Femur (tissue), 1 donor: ENCODE measurements around the gene BMERB1.
"Not testable (repeated sequence)": the region's sequence is repeated elsewhere in the genome, so short reads cannot be mapped to it uniquely, and the experiment has no call there.

Experiments used
- DNase-seq: peaks from one replicate; pipeline ENCODE4 v3.0.0-alpha.2; 2017

BMERB1 gene

GRCh38 chr16:15529673-15530072, 95.3 kb downstream of the BMERB1 start:
- no peak for DNase-seq

DNA sequence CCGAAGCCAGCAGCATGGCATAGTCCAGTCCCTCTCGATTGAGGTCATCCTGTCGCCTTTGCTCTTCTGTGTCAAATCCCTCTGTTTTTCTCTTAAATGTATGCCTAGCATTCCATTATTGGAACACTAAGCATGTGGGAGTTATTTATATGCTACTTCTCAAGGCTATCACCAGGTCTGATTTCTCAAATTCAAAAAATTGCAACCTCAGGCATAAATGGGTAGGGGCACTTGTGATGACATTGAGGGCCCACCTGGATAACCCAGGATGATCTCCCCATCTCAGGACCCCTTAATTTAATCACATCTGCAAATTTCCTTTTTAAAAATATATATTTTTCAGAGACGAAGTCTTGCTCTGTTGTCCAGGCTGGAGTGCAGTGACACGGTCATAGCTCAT, 95.7 kb downstream of the BMERB1 start:
- DNase-seq = no peak

DNA sequence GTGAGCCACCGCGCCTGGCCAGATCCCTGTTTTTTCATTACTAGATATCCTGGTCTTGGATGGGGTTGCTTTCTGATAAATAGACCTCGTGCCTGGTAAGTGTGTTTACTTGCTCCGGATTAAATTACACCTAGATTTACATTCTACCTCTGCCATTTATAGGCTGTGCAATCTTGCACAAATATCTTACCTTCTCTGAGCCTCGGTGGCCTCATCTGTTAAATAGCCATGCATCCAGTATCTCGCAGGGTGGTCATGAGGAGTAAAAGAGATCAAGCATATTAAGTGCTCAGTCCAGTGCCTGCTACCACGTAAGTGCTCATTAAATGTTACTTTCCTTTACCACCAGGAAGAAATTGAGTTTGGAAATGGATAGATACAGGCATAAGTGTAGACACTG, 98.4 kb downstream of the BMERB1 start:
- DNase-seq = no peak

GRCh38 chr16:15533386-15533785, 99.0 kb downstream of the BMERB1 start:
- no peak for DNase-seq

DNA sequence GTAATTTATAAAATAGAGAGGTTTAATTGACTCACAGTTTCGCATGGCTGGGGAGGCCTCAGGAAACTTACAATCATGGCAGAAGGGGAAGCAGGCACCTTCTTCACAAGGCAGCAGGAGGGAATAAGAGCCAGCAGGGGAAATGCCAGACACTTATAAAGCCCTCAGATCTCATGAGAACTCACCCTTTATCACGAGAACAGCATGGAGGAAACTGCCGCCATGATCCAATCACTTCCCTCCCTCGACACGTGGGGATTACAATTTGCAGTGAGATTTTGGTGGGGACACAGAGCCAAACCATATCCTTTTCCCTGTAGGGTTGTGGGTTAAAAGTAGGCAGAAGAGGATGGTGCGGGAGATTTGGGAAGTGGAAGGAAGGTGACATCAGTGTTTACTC, 101.4 kb downstream of the BMERB1 start:
- DNase-seq = no peak

DNA sequence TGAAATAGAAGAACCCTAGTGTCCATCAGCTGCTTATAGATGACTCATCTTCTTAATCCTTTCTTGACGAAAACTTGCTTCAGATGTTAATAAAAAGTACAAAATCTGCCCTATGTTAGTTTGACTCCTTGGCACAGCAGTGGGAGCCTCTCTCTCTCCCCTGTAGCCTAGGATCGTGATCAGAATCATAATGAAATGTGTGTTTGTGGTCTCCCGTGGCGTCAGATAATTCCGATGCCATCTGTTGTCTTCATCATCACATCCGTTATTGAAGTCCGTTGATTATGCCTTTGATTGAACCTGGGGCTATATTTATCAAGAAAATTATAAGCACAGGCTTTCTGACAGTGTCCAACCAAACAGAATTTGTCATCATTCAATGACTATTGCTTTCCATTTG, 102.5 kb downstream of the BMERB1 start:
- no peak for DNase-seq

GRCh38 chr16:15538507-15538906, 104.1 kb downstream of the BMERB1 start:
- DNase-seq = no peak

GRCh38 chr16:15539197-15539596, 104.8 kb downstream of the BMERB1 start:
- DNase-seq = no peak

GRCh38 chr16:15542261-15542660, 107.9 kb downstream of the BMERB1 start:
- DNase-seq = no peak

DNA sequence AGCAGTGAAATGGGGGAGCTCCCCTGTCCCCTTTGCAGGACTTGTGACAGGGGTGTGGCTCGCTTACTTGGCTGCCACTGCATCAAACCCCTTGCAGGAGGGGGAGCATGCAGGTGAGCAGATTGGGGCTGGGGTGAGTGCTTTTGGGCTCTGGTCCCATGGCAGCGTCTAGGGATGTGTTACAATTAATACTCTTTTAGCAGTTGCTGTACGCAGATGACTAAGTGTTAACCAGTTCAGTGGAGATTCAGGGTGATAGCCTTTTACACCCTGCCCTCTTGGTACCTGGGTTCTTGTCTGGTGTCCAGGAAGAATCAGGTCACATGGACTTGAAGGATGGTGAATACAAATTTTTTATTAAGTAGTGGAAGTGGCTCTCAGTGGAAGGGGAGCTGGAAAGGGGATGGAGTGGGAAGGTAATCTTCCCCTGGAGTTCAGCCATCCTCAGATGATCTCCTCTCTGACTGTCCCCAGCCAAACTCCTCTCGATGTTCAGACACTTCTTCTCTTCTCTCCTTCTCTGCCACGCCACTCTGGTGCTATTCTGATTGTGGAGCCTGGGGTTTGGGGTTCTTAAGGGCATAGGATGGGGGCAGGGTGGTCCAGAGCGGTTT, 108.5 kb downstream of the BMERB1 start:
- no peak for DNase-seq

GRCh38 chr16:15544405-15544804, 110.0 kb downstream of the BMERB1 start:
- no peak for DNase-seq

DNA sequence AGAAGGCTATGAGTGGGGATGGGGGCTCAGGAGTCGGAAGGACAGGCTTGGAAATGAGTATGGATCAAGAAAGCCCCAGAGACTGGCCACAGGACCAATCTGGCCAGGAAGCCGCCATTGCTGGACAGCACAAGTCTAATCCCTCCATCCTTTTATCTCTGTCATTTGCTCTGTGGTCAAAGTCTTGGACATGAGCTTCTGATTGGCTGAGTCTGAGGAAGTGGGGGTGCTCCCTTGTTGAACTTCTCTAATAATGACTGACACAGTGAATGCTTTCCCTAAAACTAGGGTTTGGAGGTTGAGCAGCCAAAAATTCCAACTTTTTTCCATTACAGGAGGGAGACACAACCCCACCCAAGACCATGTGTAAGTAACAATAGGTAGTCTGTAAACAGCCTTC, 111.2 kb downstream of the BMERB1 start:
- DNase-seq = no peak

DNA sequence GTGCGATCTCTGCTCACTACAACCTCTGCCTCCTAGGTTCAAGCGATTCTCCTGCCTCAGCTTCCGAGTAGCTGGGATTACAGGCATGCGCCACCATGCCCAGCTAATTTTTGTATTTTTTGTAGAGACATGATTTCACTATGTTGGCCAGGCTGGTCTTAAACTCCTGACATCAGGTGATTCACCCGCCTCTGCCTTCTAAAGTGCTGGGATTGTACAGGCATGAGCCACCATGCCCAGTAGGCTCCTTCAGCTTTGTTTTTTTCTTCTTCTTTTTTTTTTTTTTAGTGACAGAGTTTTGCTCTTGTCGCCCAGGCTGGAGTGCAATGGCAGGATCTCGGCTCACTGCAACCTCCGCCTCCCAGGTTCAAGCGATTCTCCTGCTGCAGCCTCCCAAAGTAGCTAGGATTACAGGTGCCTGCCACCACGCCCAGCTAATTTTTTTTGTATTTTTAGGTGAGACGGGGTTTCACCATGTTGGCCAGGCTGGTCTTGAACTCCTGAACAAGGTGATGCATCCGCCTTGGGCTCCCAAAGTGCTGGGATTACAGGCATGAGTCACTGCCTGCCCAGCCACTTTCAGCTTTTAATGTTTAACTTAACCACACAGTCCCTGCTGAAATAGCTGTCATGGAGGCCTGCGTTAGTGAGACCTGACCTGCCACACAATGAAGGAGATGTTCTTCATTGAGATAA, 112.8 kb downstream of the BMERB1 start:
- DNase-seq = not testable (repeated sequence)

DNA sequence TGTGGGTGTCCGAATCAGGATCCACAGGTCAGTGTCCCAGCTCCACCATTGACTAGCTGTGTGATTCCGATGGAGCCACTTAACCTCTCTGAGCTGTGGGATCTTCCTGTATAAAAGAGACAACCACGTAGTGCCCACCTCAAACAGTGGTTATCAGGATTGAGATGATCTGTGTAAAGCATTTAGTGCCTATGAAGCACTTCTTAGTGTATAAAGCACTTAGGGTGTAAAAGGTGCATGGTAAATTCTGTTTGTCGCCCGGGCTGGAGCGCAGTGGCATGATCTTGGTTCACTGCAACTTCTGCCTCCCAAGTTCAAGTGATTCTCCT, 113.3 kb downstream of the BMERB1 start:
- no peak for DNase-seq

DNA sequence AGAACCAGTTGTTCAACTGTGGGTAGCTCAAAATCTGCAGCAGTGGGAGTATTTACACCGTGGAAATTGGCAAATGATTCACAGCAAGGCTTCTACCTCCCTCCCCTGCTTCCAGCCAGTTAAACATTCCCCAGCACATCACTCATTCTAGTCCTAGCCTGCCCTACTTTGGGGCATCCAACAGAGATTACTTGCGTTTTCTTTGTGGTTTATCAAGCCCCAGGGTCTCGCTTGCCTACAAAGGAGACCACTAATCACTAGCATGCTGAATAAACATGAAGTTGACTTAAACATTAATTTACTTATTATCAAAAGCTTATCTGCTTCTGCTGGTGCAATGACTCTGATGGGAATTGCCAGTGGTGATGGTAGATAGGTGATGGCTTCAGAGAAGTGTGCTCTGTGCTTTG, 114.1 kb downstream of the BMERB1 start:
- DNase-seq = no peak

- no peak for DNase-seq
Measured at GRCh38 chr16:15552507-15552906, 118.1 kb downstream of the BMERB1 start.

DNA sequence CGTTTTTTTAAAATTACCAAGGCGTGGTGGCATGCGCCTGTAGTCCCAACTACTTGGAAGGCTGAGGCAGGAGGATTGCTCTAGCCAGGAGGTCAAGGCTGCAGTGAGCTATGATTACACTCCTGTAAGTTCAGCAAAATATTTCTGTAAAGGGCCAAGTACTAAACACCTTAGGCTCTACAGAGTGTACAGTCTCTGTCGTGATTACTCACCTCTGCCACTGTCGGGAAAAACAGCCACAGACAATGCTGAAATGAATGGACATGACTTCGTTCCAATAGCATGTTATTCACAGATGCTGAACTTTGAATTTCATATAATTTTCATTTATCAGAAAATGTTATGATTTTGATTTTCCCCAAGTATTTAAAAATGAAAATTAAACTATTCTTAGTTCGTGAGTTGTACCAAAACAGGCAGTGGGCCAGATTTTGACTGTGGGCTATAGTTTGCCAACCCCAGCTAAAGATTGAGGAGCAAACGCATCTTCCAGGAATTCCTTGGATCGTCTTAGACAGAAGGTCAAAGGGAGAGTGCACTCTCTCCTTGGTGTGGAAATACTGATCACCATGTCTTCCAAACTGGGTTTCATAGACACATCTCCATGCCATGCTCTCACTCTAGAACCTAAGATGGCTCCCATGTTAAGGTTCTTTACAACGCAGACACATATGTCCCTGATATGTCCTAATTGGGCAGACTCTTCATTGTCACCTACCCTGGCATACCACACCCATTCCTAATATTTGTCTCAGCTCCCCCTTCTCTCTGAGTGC, 119.1 kb downstream of the BMERB1 start:
- no peak for DNase-seq

GRCh38 chr16:15556130-15556529, 121.7 kb downstream of the BMERB1 start:
- DNase-seq = no peak

GRCh38 chr16:15557258-15557657, 122.9 kb downstream of the BMERB1 start:
- DNase-seq = no peak

DNA sequence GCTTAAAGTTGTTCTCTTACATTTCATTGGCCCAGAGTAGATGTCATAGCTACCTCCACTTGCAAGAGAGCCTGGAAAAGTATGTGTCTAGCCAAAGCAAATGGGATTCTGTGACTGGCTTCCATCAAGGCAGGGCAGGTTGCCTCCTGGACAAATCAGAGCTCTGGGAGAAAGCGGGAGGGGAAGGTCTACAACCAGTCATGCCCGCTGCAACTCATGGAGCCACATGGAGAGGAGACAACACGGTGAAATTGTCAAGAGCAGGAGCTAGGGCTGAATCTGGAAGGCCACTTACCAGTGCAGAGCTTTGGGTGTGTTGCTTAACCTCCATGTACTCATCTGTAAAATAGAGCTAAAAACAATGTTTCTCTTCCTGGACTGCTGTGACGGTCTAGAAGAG, 124.8 kb downstream of the BMERB1 start:
- no peak for DNase-seq

DNA sequence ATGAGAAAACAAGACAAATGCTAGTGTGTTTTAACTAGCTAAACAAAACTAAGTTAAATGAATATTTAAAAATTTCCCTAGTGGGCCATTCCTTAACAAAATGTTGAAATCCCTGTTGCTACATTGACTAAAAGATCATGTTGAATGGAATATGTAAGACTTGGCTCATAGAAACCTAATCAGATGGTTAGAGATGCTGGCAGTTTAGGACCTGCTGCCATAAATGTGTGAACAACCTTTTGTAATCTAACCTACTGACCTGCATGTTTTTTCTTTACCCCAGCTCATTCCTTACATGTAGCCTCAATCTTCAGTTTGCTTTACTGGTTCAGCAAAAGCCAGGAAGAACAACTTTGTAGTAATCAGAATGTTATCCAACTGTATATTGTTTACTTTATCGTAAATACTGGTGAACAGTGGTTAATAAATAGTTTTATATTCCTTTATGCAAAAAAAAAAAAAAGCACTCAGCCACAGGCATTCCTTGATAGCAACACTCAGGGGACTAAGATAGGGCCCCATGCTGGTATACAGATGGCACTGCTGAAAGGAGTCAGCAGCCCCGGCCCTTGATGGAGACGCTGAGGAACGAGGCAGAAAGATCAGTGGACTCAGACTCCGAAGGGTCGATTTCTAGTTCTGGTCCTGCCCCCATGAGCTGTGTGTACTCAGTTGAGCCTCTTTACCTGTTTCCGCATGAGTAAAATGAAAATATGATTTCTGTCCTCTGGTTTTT, 130.4 kb downstream of the BMERB1 start:
- DNase-seq = no peak

DNA sequence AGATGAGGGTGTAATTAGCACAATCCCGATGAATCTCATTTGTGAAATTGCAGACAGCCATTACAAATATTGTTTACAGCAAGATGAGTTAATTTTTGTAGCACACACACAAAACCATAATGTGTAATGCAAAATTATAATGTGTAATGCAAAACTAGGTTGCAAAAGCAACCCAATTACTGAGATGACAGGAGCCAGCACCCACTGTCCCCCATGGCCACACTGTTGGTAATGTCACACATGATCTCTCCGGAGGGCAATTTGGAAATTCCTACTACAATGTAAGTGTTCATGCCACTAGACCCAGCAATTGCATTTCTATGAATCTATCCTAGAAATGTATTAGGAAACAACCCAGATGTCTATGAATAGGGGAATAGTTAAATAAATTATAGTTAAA, 131.7 kb downstream of the BMERB1 start:
- DNase-seq = no peak

- no peak for DNase-seq
Measured at GRCh38 chr16:15567823-15568222, 133.4 kb downstream of the BMERB1 start.

- not testable (repeated sequence) for DNase-seq
Measured at GRCh38 chr16:15570666-15571065, 136.3 kb downstream of the BMERB1 start.
